ENCODE measurements around the gene RAC2. TPM values are rescaled to one million over a fixed set of nuclear protein-coding genes. Genes with fewer than 3 reads are reported as not detected.

The RAC2 gene
- total RNA-seq, 2 experiments from 2014 or later: 498 to 521 TPM

DNA sequence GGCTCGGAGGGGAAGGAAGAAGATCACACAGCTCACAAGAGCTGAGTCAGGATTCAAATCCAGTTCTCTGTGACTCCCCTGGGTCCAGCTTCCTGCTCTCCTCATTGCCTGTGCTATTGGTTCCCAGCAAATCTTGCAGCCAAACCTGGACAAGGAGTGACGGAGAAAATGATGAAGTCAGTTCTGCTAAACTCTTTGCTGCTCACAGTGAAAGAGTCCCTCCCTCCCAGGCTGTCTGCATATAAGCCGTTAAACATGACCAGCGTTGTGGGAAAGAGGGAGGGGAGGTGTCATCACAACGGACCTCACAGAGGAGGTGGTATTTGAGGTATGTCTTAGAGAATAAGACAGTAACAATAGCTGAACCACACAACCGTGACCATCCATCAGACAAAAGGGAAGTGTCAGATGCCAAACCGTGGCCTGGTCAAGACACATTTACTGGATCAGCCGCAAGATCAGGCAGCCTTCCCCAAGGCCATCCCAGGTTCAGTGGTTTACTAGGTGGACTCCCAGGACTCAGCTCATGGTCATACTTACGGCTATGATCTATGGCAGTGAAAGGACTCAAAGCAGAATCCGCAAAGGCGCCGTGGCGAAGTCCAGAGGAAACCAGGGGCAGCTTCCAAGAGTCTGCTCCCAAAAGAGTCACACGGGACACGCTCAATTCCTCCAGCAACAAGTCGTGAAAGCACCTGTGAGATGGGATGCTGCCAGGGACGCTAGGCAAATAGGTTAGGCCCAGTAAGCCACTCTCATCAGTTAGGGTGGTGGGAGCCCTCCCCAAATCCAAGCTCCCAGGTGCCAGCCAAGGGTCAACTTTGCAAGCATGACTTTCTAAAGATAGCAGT lies 35.5 kb upstream of the RAC2 start:
- CTCF ChIA-PET: interaction anchor here (1.3 to 2.1 kb wide), 2 partner anchors 9 to 12 kb away, joined by 5 to 8 read pairs; no protein-coding TSS in a partner anchor
- POLR2A ChIA-PET: no interaction called here

- POLR2A ChIA-PET: no interaction called here
- CTCF ChIA-PET: interaction anchor here (2.1 kb wide), 1 partner anchor 11 kb away, joined by 8 read pairs; no protein-coding TSS in a partner anchor
Observed at GRCh38 chr22:37278261-37278660, 34.2 kb upstream of the RAC2 start.

GRCh38 chr22:37277384-37277783 lies 33.3 kb upstream of the RAC2 start:
- ChIA-PET CTCF (interaction anchor here (0.7 to 2.1 kb wide), 2 partner anchors 10 to 77 kb away, joined by 3 to 8 read pairs; no protein-coding TSS in a partner anchor), POLR2A (interaction anchor here (0.6 to 0.8 kb wide), 2 partner anchors 28 to 44 kb away, joined by 3 to 4 read pairs; no protein-coding TSS in a partner anchor)

DNA sequence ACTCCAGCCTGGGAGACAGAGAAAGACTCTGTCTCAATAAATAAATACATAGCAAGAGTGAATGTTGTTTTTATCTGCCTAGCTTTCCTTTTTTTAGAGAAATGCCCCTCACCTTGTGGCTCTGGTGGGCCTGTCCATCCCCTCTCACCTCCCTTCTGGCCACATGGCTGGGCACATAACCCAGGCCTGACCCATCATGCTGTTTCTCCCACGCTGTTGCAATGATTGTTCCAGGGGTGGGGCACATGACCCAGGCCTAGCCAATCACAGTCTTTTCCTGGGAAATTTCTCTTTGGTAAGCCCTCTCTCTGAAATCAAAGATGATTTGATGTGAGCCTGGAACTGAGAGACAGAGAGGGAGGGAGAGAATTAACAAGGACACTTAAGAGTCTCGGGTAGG lies 32.7 kb upstream of the RAC2 start:
- CTCF ChIA-PET: no interaction called here
- POLR2A ChIA-PET: no interaction called here

DNA sequence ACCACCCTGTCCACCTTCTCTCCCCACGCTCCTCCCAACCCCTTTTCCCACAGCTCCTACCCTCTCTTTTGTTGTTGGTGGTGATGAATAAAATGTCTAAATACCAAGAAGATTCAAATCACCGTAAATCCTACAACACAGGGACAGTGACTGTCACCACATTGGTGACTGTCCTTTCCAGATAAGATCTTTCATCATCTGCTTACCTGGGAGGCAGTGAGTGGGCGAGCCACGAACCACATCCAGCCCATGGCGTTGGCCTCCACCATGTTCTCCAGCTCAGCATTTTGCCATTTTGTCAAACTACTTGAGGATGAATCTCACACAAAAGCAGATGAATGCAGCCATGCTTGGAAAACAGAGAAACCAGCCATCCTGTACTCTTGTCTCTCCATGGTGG lies 31.6 kb upstream of the RAC2 start:
- POLR2A ChIA-PET: interaction anchor here (0.6 to 1.0 kb wide), 2 partner anchors 28 to 34 kb away, joined by 3 read pairs; no protein-coding TSS in a partner anchor
- CTCF ChIA-PET: interaction anchor here (1.1 to 1.4 kb wide), 2 partner anchors 16 to 24 kb away, joined by 3 read pairs; no protein-coding TSS in a partner anchor

GRCh38 chr22:37275134-37275533 lies 31.1 kb upstream of the RAC2 start:
- ChIA-PET CTCF (interaction anchor here (1.1 to 1.4 kb wide), 2 partner anchors 16 to 24 kb away, joined by 3 read pairs; no protein-coding TSS in a partner anchor), POLR2A (interaction anchor here (0.6 to 1.0 kb wide), 2 partner anchors 29 to 35 kb away, joined by 3 read pairs; no protein-coding TSS in a partner anchor)

- CTCF ChIA-PET: interaction anchor here (0.6 to 1.4 kb wide), 2 partner anchors 25 to 74 kb away, joined by 3 read pairs; no protein-coding TSS in a partner anchor
- POLR2A ChIA-PET: no interaction called here
Observed at GRCh38 chr22:37274380-37274862, 30.4 kb upstream of the RAC2 start.

DNA sequence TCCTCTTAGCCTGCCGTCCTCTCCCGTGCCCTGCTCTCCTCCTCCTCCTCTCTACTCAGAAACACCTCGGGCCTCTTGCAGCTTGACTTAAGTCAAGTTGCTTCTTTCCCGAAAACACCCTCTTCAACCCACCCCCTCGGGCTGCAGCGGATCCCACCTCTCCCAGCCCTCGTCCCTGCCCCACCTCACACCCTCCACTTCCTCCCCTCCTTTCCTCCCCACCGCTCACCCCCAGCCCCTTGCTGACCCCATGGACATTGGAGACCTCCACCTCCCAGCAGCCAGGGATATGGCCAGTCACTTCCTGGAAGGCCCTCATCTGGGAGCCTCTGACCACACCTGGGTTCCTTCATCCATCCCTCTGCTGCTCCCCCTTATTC lies 29.8 kb upstream of the RAC2 start:
- ChIA-PET POLR2A (no interaction called here), CTCF (interaction anchor here (0.6 to 1.9 kb wide), 2 partner anchors 9 to 73 kb away, joined by 3 to 7 read pairs; partner anchors contain the start of gene CYTH4)

GRCh38 chr22:37273126-37273845 lies 29.2 kb upstream of the RAC2 start:
- ChIA-PET CTCF (interaction anchor here (1.9 to 2.3 kb wide), 2 partner anchors 10 to 13 kb away, joined by 7 to 9 read pairs; partner anchors contain the start of gene CYTH4), POLR2A (no interaction called here)

DNA sequence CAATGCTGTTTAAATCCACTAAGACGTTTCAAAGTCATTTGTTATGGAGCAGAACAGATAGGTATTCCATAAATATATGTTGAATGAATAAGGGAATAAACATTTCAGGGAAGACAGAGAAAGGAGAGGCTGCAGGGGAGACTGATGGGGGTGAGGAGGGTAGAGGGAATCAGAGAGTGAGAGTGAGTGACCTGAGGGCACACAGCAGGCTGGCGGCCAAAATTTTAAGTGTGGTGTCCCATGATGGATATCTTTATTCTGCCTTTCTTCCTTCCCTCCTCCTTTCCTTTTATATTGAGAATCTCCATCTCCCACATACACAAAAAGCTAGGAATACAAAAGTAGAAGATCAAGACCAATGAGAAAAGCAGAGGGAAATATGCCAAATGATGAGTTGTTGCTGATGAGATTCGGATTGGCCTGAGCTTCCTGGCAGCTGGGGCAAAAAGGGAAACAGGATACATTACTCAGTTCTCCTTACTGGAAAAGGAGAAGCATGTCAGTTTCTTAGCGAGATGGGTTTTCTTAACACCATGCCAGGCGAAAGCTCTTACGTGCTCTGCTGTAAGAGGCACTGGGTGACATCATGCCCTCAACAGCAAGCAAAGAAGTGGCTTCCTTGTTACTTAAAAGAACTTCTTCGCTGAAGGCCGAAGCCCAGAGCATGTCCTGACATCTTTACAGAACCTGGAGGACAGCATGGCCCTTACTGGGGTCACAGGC lies 27.0 kb upstream of the RAC2 start:
- ChIA-PET POLR2A (no interaction called here), CTCF (interaction anchor here (0.8 to 2.3 kb wide), 7 partner anchors 8 to 157 kb away, joined by 3 to 9 read pairs (median 4); partner anchors contain the start of gene CYTH4)

DNA sequence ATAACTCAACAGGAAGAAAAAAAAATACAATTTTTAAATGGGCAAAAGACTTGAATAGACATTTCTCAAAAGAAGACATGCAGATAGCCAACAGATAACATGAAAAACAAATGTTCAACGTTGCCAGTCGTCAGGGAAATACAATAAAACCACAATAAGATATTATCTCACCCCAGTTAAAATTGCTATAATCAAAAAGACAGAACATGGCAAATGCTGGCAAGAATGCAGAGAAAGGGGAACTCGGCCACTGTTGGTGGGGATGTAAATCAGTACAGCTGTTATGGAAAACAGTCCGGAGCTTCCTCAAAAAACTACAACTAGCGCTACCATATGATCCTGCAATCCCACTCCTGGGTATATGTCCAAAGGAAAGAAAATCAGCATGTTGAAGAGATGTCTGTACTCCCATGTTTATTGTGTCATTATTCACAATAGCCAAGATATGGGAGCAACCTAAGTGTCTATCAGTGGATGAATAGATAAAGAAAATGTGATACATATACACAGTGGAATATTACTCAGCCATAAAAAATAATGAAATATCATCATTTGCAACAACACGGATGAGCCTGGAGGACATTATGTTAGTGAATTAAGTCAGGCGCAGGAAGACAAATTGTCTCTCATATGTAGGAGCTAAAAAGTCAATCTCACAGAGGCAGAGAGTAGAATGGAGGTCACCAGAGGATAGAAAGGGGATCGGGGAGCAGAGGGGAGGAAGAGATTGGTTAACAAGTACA lies 26.0 kb upstream of the RAC2 start:
- POLR2A ChIA-PET: no interaction called here
- CTCF ChIA-PET: interaction anchor here (1.0 to 1.7 kb wide), 3 partner anchors 9 to 158 kb away, joined by 4 to 6 read pairs (median 5); no protein-coding TSS in a partner anchor

- ChIA-PET POLR2A (no interaction called here), CTCF (interaction anchor here (0.8 to 1.9 kb wide), 11 partner anchors 10 to 324 kb away, joined by 3 to 8 read pairs (median 3); no protein-coding TSS in a partner anchor)
Observed at GRCh38 chr22:37267661-37268413, 23.8 kb upstream of the RAC2 start.

- POLR2A ChIA-PET: no interaction called here
- CTCF ChIA-PET: interaction anchor here (0.8 to 1.9 kb wide), 11 partner anchors 11 to 325 kb away, joined by 3 to 8 read pairs (median 3); no protein-coding TSS in a partner anchor
Observed at GRCh38 chr22:37267135-37267587, 23.1 kb upstream of the RAC2 start.

DNA sequence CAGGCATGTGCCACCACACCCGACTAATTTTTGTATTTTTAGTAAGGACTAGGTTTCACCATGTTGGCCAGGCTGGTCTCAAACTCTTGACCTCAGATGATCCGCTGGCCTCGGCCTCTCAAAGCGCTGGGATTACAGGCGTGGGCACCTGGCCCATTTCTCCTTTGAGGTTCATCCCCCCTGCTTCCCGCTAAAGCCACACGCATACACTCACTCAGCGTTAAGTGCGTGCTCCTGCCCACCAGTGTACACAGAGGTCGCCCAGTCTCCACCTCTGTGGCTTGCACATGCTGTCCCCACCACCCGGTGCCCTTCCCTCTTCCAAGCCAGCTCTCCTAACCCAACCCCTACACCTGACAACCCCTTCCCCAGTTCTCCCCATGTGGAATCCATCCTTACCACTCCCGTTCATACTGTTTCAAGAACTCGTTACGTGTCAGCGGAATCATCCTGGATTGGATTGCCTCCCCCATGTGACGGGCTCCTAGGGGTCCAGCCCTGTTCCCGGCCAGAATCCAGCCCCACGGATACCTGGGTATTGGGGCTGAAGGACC lies 22.6 kb upstream of the RAC2 start:
- CTCF ChIA-PET: interaction anchor here (1.0 to 1.9 kb wide), 7 partner anchors 12 to 165 kb away, joined by 3 to 8 read pairs (median 4); no protein-coding TSS in a partner anchor
- POLR2A ChIA-PET: no interaction called here

DNA sequence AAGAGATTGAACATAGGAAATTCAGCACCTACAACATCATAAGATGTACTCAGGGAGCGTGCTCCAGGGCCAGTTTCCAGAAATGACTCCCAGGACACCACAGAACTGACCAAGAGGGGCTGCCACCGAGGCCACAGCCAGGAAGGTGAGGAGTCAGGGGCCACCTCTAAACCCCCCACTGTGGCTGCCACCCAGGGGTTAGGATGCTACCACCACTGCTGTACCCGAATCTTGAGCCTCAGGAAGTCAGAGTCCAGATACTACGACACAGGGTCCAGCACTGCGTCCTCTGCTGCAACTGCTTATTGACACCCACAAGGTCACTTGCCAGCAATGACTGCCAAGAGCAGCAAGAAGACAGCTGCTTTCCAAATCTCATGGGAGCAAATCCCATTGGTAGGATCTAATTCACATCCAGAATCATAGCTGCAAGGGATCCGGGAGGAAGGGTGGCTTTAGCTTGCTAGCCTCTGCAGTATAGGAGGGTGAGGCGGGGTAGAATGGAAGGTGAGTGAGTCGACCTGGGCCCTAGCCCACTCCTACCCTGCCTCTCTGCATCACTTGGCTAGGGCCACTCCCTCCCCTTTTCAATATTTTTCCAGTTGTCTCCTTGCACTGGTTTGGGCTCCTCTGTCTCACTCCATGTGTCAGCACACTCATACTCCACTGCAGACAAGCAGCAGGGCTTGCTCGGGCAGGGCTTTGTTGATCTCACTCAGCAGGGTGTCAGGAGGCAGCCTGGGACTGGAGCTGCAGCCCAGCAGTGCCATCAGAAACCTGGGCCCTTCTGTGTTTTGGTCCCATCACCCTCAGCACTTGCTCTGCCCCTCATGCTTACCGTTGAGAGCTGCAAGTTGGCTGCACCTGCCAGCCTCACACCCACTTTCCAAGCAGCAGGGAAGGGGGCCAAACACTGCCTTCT lies 20.2 kb upstream of the RAC2 start:
- ChIA-PET POLR2A (no interaction called here), CTCF (interaction anchor here (0.6 to 1.3 kb wide), 5 partner anchors 42 to 222 kb away, joined by 3 to 4 read pairs (median 3); no protein-coding TSS in a partner anchor)

GRCh38 chr22:37262346-37262745 lies 18.3 kb upstream of the RAC2 start:
- POLR2A ChIA-PET: interaction anchor here (0.6 kb wide), 1 partner anchor 20 kb away, joined by 4 read pairs; the partner anchor contains the start of gene CYTH4
- CTCF ChIA-PET: interaction anchor here (0.7 to 2.7 kb wide), 5 partner anchors 13 to 227 kb away, joined by 3 to 9 read pairs (median 3); no protein-coding TSS in a partner anchor

Measured in activated CD8-positive, alpha-beta memory T cell treated with anti-CD3 and anti-CD28 coated beads for 36 hours (primary cell).